Activated CD4-positive, alpha-beta T cell treated with anti-CD3 and anti-CD28 coated beads, Interleukin-2, amount 10 ng/mL, durations not matched to agents 24 days and 14 days (primary cell): ENCODE data around the gene MS4A6A. TPM values are rescaled to one million over a fixed set of nuclear protein-coding genes. Genes with fewer than 3 reads are reported as not detected.
"Not testable (repeated sequence)": the region's sequence is repeated elsewhere in the genome, so short reads cannot be mapped to it uniquely, and the experiment has no call there.

Experiments
- DNase-seq: peaks from one replicate; pipeline ENCODE4 v3.0.0; 2022
- H3K27ac Mint-ChIP-seq: one replicate; pipeline ENCODE4 v1.8.0; 2022; ENCODE audit warnings: mild to moderate bottlenecking, mixed read lengths
- H3K27me3 Mint-ChIP-seq: one replicate; pipeline ENCODE4 v1.8.0; 2022; ENCODE audit warnings: mixed read lengths
- H3K36me3 Mint-ChIP-seq: one replicate; pipeline ENCODE4 v1.8.0; 2022; ENCODE audit warnings: low read depth, mild to moderate bottlenecking, mixed read lengths
- H3K4me1 Mint-ChIP-seq: one replicate; pipeline ENCODE4 v1.8.0; 2021; ENCODE audit warnings: mixed read lengths
- H3K4me3 Mint-ChIP-seq: one replicate; pipeline ENCODE4 v1.8.0; 2022; ENCODE audit warnings: mild to moderate bottlenecking, moderate library complexity, mixed read lengths
- H3K9me3 Mint-ChIP-seq: one replicate; pipeline ENCODE4 v1.8.0; 2021; ENCODE audit warnings: mixed read lengths
- intact Hi-C: fragments of 100-400 bp; cut with micrococcal nuclease; formaldehyde crosslinking; loops from one replicate; pipeline ENCODE4 v1.15.1; 2023
- total RNA-seq: library from RNA; stranded (reverse); gene quantifications from 2 replicates; pipeline ENCODE4 v1.2.3, GENCODE V29; 2022

MS4A6A gene
- total RNA-seq, 1 donor from 2014 or later, result 0.28 TPM

DNA sequence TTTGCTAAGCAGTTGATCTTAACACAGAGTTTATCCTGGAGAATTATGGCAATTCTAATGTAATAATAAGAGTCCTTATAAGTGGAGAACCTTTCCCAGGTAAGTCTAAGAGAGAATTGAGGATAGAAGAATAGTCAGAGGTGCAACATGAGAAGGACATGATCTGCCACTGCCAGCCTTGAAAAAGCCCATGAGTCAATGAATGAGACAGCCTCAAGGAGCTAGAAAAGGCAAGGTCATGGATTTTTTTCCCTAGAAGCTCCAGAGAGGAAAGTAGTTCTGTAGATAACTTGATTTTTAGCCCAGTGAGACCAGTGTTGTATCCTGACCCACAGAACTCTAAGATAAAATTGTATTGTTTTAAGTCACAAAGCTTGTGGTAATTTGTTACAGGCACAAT lies 16.9 kb downstream of the MS4A6A start:
- no peaks in the 10 kb centered on the region for H3K27me3 Mint-ChIP-seq
- no peak overlapping the region for H3K4me3 Mint-ChIP-seq
- H3K27ac Mint-ChIP-seq, result no peak overlapping the region
- H3K36me3 Mint-ChIP-seq, result no peaks in the 10 kb centered on the region
- H3K4me1 Mint-ChIP-seq, result peaks cover 2% of the 10 kb centered on the region
- peaks cover 13% of the 10 kb centered on the region for H3K9me3 Mint-ChIP-seq
- DNase-seq, result no peak
- intact Hi-C loops, result no loop called here

DNA sequence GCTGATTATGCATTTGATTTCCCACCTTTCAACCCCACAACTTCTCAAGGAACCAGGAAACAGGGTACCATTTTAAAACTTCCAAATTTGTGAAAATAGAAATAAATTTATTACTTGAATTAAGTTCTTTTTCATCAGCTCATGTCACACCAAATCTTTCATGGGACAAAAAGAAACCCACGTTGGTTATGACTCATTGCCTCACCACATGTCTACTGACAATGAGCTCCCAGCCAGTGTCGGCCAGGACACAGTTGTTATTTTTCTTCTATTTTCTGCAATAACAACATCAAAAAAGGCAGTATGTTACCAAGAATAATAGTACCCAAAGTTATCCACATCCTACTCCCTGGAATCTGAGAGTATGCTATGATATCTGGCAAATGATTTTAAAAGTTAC lies 17.3 kb downstream of the MS4A6A start:
- H3K9me3 Mint-ChIP-seq, result peaks cover 12% of the 10 kb centered on the region
- H3K27me3 Mint-ChIP-seq, result no peaks in the 10 kb centered on the region
- intact Hi-C loops, result no loop called here
- no peak for DNase-seq
- H3K4me3 Mint-ChIP-seq, result no peak overlapping the region
- no peaks in the 10 kb centered on the region for H3K36me3 Mint-ChIP-seq
- peaks cover 2% of the 10 kb centered on the region for H3K4me1 Mint-ChIP-seq
- H3K27ac Mint-ChIP-seq, result no peak overlapping the region

DNA sequence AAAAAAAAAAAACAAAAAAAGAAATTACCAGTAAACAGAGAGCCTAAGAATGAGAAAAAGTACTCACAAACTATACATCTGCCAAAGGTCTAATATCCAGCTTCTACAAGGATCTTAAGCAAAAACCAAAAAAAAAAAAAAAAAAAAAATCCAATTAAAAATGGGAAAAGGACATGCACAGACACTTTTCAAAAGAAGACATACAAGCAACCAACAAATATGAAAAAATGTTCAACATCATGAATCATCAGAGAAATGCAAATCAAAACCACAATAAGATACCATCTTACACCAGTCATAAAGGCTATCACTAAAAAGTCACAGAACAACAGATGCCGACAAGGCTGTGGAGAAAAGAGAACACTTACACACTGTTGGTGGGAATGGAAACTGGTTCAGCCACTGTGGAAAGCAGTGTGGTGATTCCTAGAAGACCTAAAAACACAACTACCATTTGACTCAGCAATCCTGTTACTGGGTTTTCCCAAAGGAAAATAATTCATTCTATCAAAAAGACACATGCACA lies 18.3 kb downstream of the MS4A6A start:
- no peak for DNase-seq
- Mint-ChIP-seq H3K9me3 (peaks cover 8% of the 10 kb centered on the region), H3K36me3 (no peaks in the 10 kb centered on the region), H3K4me3 (no peak overlapping the region), H3K27ac (no peak overlapping the region), H3K27me3 (no peaks in the 10 kb centered on the region), H3K4me1 (peaks cover 2% of the 10 kb centered on the region)
- intact Hi-C loops, result no loop called here

DNA sequence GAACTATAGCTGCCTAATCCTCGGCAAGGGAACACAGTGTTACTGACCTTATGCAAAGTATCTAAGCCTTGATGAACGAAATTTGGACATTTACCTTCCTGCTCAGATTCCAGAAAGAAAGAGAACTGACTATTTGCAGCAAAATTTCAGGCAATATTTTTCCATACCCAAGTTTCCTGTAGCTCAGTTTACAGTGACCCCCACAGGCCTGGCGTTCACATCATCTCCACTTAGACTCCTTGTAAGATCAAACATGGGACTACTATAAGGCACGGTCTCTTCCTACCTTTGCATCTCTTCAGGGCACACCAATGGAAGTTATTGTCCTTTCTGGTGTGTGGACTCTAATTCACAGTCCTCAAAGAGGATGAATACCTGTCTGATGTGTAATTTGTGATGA lies 21.1 kb downstream of the MS4A6A start:
- peaks cover 5% of the 10 kb centered on the region for H3K9me3 Mint-ChIP-seq
- peaks cover 2% of the 10 kb centered on the region for H3K4me1 Mint-ChIP-seq
- intact Hi-C loops, result no loop called here
- no peak overlapping the region for H3K27ac Mint-ChIP-seq
- no peaks in the 10 kb centered on the region for H3K27me3 Mint-ChIP-seq
- no peak overlapping the region for H3K4me3 Mint-ChIP-seq
- H3K36me3 Mint-ChIP-seq, result no peaks in the 10 kb centered on the region
- DNase-seq, result no peak

DNA sequence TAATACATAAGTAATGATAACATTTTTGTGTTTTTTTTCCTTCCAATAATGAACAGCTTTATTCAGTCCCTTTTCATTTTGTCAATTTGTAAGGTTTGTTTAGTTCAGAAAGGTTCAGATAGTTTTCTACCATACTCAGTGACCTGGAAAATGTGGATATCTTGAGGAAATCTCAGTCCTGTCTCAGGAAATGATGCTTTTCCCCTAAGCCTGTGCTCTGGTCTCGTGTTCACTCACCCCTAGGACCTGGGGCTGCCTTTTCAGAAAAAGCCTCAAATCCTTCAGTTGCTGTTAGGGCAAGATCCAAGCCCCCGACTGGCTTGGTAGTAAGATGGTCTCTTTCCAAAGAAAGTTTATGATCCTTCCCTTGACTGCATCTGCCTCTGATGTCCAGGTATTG lies 21.8 kb downstream of the MS4A6A start:
- H3K9me3 Mint-ChIP-seq, result peaks cover 5% of the 10 kb centered on the region
- intact Hi-C loops, result no loop called here
- H3K4me1 Mint-ChIP-seq, result peaks cover 2% of the 10 kb centered on the region

DNA sequence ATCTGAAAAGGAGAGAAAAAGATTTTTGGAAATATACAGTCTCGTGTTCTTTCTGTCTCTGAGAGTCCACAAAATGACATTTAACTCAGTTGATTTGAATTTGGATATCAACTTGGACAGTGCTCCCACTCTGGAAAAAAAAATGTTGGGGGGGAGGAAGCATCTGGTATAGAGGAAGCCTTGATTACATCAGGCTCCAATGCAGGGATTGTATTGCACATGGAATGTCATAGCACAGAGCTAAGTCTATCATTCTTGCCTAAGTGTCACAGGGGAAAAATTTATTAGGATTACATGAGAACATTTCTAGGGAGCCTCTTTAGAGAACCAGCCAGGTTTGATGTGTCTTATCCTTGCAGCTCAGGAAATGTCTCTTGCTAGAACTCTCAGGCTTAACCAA lies 23.0 kb downstream of the MS4A6A start:
- Mint-ChIP-seq H3K36me3 (no peaks in the 10 kb centered on the region), H3K9me3 (peaks cover 5% of the 10 kb centered on the region), H3K4me3 (no peak overlapping the region), H3K27ac (no peak overlapping the region), H3K27me3 (no peaks in the 10 kb centered on the region), H3K4me1 (no peaks in the 10 kb centered on the region)
- intact Hi-C loops, result no loop called here
- DNase-seq, result no peak

More for the DNA sequence above, 21.8 kb downstream of the MS4A6A start:
- no peak for DNase-seq
- H3K4me3 Mint-ChIP-seq, result no peak overlapping the region
- H3K27me3 Mint-ChIP-seq, result no peaks in the 10 kb centered on the region
- H3K36me3 Mint-ChIP-seq, result no peaks in the 10 kb centered on the region
- H3K27ac Mint-ChIP-seq, result no peak overlapping the region

DNA sequence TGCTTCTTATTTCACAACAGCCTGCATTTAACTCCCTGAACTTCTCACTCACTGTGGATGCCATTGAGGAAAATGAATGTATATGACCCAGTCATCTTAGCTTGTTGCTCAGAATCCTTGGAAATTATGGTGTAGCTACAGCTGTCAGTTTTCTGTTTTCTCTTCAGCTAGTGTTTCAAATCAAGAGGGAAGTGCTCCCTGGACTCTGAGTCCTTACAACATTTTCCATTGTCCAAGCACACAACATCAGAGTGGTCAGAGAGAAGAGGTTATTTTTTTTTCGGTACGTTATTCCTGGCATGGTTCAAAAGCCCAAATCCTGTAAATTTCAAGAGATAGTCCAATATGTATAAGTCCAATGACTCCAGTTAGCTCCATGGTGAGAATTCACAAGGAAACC lies 23.6 kb downstream of the MS4A6A start:
- Mint-ChIP-seq H3K36me3 (no peaks in the 10 kb centered on the region), H3K9me3 (peaks cover 5% of the 10 kb centered on the region), H3K27ac (no peak overlapping the region), H3K4me1 (no peaks in the 10 kb centered on the region), H3K27me3 (no peaks in the 10 kb centered on the region), H3K4me3 (no peak overlapping the region)
- intact Hi-C loops, result no loop called here
- DNase-seq, result no peak

DNA sequence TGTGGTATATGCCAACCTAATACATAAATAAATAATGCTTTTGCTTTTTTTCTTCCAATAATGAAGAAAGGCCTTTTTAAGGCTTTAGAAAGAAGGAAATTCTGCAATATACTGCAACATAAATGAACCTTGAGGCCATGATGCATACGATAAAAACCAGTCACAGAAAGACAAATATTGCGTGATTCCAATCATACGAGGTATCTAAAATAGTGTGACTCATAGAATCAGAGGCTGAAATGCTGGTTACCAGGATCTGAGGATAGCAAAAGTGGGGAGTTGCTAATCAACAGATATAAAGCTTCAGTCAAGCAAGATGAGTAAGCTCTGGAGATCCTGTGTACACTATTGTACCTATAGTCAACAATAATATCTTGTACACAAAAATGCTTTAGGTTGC lies 24.2 kb downstream of the MS4A6A start:
- no peak for DNase-seq
- Mint-ChIP-seq H3K27me3 (no peaks in the 10 kb centered on the region), H3K4me3 (no peak overlapping the region), H3K36me3 (no peaks in the 10 kb centered on the region), H3K9me3 (peaks cover 1% of the 10 kb centered on the region), H3K4me1 (no peaks in the 10 kb centered on the region), H3K27ac (no peak overlapping the region)
- intact Hi-C loops, result no loop called here

DNA sequence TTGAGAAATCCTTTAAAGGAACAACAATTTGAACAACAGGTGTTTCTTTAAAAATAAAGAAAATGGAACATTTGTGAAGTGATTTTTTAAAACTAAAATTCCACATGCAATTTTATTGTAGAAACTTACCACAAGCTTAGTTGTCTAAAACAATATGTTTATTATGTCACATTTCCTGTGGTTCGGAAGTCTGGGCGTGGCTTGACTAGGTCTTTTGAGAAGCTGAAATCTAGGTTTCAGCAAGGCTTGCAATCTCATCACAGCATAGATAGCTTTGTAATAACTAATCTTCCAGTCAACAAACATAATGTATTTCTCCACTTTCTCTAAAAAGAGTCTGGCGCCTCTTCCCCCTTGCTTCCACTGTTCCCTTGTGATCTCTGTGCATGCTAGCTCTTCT lies 27.0 kb downstream of the MS4A6A start:
- Mint-ChIP-seq H3K36me3 (no peaks in the 10 kb centered on the region), H3K4me3 (no peak overlapping the region), H3K27ac (no peak overlapping the region), H3K27me3 (no peaks in the 10 kb centered on the region), H3K4me1 (no peaks in the 10 kb centered on the region), H3K9me3 (no peaks in the 10 kb centered on the region)
- intact Hi-C loops, result no loop called here
- DNase-seq, result no peak

DNA sequence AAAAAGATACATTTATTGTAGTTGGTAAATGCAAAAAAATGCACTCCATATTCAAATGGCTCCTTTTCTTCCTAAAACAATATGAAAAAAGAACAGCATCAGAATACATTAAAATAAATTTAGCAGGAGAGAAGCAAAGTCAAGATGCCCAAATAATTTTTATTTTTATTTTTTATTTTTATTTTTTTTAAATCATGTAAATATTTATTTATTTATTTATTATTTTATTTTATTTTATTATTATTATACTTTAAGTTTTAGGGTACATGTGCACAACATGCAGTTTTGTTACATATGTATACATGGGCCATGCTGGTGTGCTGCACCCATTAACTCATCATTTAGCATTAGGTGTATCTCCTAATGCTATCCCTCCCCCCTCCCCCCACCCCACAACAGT lies 30.2 kb downstream of the MS4A6A start:
- H3K9me3 Mint-ChIP-seq, H3K4me3 Mint-ChIP-seq, DNase-seq, H3K4me1 Mint-ChIP-seq, H3K36me3 Mint-ChIP-seq, intact Hi-C loops, H3K27me3 Mint-ChIP-seq, H3K27ac Mint-ChIP-seq: not testable (repeated sequence)

DNA sequence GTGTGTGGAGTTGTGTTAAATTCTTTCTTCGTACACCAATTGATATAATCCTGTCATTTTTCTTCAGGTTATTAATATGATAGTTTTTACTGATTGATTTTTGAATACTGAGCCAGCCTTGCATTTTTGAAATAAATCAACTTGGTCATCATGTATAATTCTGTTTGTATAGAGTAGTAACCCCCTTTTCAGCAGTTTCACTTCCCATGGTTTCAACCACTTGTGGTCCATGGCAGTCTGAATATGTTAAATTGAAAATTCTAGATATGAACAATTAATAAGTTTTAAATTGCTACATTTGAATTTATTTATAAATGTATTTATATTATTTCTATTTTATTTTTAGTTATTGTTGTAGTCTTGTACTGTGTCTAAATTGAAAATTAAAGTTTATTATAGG lies 32.6 kb downstream of the MS4A6A start:
- Mint-ChIP-seq H3K36me3 (no peaks in the 10 kb centered on the region), H3K9me3 (no peaks in the 10 kb centered on the region), H3K27ac (no peak overlapping the region), H3K4me3 (no peak overlapping the region), H3K27me3 (no peaks in the 10 kb centered on the region), H3K4me1 (no peaks in the 10 kb centered on the region)
- DNase-seq, result no peak
- intact Hi-C loops, result no loop called here

DNA sequence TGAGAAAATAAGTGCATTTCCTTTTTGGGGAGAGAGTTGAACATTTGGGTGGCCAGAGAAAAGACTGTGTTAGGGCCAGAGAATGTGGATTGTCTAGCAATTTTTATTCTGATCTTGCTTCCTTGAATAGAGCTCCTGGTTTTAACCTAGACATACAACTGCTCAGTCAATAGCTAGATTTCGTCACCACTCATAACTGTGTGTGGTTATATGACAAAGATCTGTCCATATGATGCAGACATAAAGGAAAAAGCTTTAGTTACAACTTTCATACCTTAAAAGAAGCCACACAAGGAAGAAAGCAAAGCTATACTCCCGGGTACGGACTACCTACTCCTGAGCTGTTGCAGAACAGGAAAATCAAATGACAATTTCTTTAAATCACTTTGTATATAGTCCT lies 37.2 kb downstream of the MS4A6A start:
- no peaks in the 10 kb centered on the region for H3K36me3 Mint-ChIP-seq
- no peak overlapping the region for H3K27ac Mint-ChIP-seq
- DNase-seq, result no peak
- no peaks in the 10 kb centered on the region for H3K27me3 Mint-ChIP-seq
- intact Hi-C loops, result no loop called here
- no peak overlapping the region for H3K4me3 Mint-ChIP-seq
- H3K9me3 Mint-ChIP-seq, result no peaks in the 10 kb centered on the region
- H3K4me1 Mint-ChIP-seq, result no peaks in the 10 kb centered on the region

DNA sequence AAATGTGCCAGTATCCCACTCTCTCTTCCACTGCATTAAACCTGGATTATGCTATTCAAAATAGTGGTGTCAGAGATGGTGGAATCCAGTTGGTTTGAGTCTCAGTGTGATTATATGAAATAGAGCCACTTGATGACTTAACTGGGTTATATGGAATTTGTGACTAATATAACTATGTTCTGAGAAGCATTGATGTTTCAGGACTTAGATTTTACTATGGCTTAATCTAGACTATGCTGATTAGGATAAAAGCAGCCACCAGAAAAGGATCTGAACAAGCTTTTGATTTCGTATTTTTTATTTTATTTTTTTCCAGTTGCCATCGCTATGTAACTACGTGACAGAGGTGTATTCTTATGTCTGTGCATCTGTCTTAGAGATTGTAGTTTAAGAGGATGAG lies 39.1 kb downstream of the MS4A6A start:
- no peak for DNase-seq
- Mint-ChIP-seq H3K36me3 (no peaks in the 10 kb centered on the region), H3K27ac (no peak overlapping the region), H3K9me3 (no peaks in the 10 kb centered on the region), H3K4me3 (no peak overlapping the region), H3K4me1 (no peaks in the 10 kb centered on the region), H3K27me3 (peaks cover under 1% of the 10 kb centered on the region)
- intact Hi-C loops, result no loop called here

DNA sequence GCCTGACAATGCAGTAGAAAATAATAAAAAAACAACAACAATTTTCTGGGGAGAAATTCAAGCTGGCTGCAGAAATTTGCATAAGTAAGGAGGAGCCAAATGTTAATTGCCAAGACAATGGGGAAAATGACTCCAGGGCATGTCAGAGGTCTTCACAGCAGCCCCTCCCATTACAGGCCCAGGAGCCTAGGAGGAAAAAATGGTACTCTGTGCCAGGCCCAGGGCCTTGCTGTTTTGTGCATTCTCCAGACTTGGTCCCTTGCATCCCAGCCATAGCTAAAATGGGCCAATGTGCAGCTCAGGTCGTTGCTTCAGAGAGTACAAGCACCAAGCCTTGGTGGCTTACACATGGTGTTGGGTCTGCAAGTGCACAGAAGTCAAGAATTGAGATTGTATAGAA lies 49.0 kb downstream of the MS4A6A start:
- intact Hi-C loops, result loop anchor here (10.0 kb wide), 1 partner anchor 309 kb away; no protein-coding TSS in a partner anchor
- Mint-ChIP-seq H3K27ac (no peak overlapping the region), H3K4me1 (no peaks in the 10 kb centered on the region), H3K27me3 (peaks cover 2% of the 10 kb centered on the region), H3K4me3 (no peak overlapping the region), H3K36me3 (no peaks in the 10 kb centered on the region), H3K9me3 (no peaks in the 10 kb centered on the region)
- no peak for DNase-seq

DNA sequence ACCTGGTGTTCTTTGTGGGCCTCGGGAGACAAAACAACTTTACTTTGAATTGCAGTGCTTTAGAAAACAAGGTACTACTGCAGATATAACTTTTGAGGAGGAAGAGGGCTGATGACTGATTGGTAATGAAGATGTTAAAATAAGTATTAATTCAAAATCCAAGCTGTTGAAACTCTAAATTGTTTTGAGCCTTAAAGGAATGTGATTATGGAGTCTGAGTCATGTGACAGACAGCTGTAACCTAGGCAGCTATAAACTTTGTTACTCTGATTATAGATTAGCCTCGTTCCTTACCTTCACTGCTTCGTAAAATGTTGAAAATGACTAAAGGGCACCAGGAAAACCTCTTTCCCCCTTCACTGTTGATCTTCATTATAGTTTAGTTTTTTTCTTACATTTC lies 51.0 kb downstream of the MS4A6A start:
- no peak for DNase-seq
- intact Hi-C loops, result loop anchor here (10.0 kb wide), 1 partner anchor 307 kb away; no protein-coding TSS in a partner anchor
- Mint-ChIP-seq H3K4me3 (no peak overlapping the region), H3K27ac (no peak overlapping the region), H3K36me3 (no peaks in the 10 kb centered on the region), H3K9me3 (no peaks in the 10 kb centered on the region), H3K4me1 (no peaks in the 10 kb centered on the region), H3K27me3 (no peaks in the 10 kb centered on the region)
